Prostate gland (tissue), 2 donors: Measurements from ENCODE around the gene SMIM35. TPM values are rescaled to one million over a fixed set of nuclear protein-coding genes. Genes with fewer than 3 reads are reported as not detected.

Source experiments
- DNase-seq: peaks from one replicate; pipeline ENCODE4 v3.0.0-alpha.2; 2019; ENCODE audit warnings: low spot score
- H3K27ac ChIP-seq, 2 donors: fragments of 200-600 bp; sonication (generic); 2 replicates each; pipeline ENCODE4 v1.5.1; 2017 to 2019
- H3K27me3 ChIP-seq: fragments of 200-600 bp; sonication (generic); replicated peaks from 2 replicates; pipeline ENCODE4 v1.5.1; 2019; ENCODE audit not compliant: insufficient read depth
- H3K36me3 ChIP-seq, 2 donors: fragments of 200-600 bp; sonication (generic); 1 replicate in 1 of 2; 2 replicates in 1 of 2; pipeline versions ENCODE4 v1.5.1 to v1.8.1; 2017 to 2019
- H3K4me1 ChIP-seq: fragments of 200-600 bp; sonication (generic); replicated peaks from 2 replicates; pipeline ENCODE4 v1.5.1; 2019
- H3K4me3 ChIP-seq, 2 donors: fragments of 200-600 bp; sonication (generic); 2 replicates each; pipeline ENCODE4 v1.5.1; 2017 to 2019
- H3K9me3 ChIP-seq: fragments of 200-600 bp; sonication (generic); 2 replicates; pipeline ENCODE4 v1.5.1; 2017
- CTCF ChIP-seq, 4 experiments: fragments of 200-600 bp in 2 of 4; fragments of 450-650 bp in 2 of 4; sonication (generic) in 2 of 4; IDR thresholded peaks; 1 replicate in 3 of 4; 2 replicates in 1 of 4; pipeline ENCODE4 v1.5.1; 2016 to 2019; ENCODE audit warnings: antibody characterized with exemption in 4 of 4, mild to moderate bottlenecking in 2 of 4, moderate library complexity in 2 of 4
- POLR2A ChIP-seq: fragments of 450-650 bp; IDR thresholded peaks from one replicate; pipeline ENCODE4 v1.6.1; 2016; ENCODE audit warnings: antibody characterized with exemption, mild to moderate bottlenecking
- POLR2AphosphoS5 ChIP-seq: sonication (generic); formaldehyde crosslinking; IDR thresholded peaks from one replicate; pipeline ENCODE4 v1.6.1; 2017; ENCODE audit warnings: antibody characterized with exemption
- WGBS: methylation state at CpG from one replicate; pipeline ENCODE4 v1.1.5; 2018; 5-methylcytosine and 5-hydroxymethylcytosine counted together
- intact Hi-C: fragments of 100-400 bp; cut with DNase I; formaldehyde crosslinking; loops from one replicate; pipeline ENCODE4 v1.14.2; 2022
- total RNA-seq, 2 donors: library from RNA; depleted of rRNA; stranded (reverse); fragments of >200 nt; gene quantifications; one replicate each; pipeline ENCODE4 v1.1.0, GENCODE V29; 2016

SMIM35 gene
- total RNA-seq, 2 donors from 2014 or later: 0.09 TPM; not detected in 1

- Histone ChIP-seq H3K36me3 (no peaks in the 10 kb centered on the region), H3K4me3 (no peak overlapping the region), H3K9me3 (no peaks in the 10 kb centered on the region), H3K4me1 (no peaks in the 10 kb centered on the region), H3K27me3 (no peaks in the 10 kb centered on the region), H3K27ac (no peak overlapping the region)
- TF ChIP-seq POLR2A (no peak), CTCF (IDR thresholded peaks at IDR 0.05) (no peak), POLR2AphosphoS5 (no peak)
- intact Hi-C loops: no loop called here
- DNase-seq: no peak
Observed at GRCh38 chr11:118084656-118085055, 2.1 kb downstream of the SMIM35 start.

GRCh38 chr11:118084247-118084646 is 2.5 kb downstream of the SMIM35 start:
- Histone ChIP-seq H3K36me3 (no peaks in the 10 kb centered on the region), H3K9me3 (no peaks in the 10 kb centered on the region), H3K27ac (no peak overlapping the region), H3K27me3 (no peaks in the 10 kb centered on the region), H3K4me3 (no peak overlapping the region), H3K4me1 (no peaks in the 10 kb centered on the region)
- intact Hi-C loops: no loop called here
- TF ChIP-seq POLR2AphosphoS5: peak; percentile 39
- no peak for TF ChIP-seq POLR2A
- peak; percentile 13 for DNase-seq
- WGBS: 16% methylated on average over 4 of the region's 4 CpGs

GRCh38 chr11:118082880-118083552 is 3.7 kb downstream of the SMIM35 start:
- Histone ChIP-seq H3K27ac (no peak overlapping the region), H3K4me3 (no peak overlapping the region), H3K27me3 (no peaks in the 10 kb centered on the region), H3K4me1 (no peaks in the 10 kb centered on the region), H3K36me3 (no peaks in the 10 kb centered on the region), H3K9me3 (no peaks in the 10 kb centered on the region)
- 76% methylated on average over 21 of the region's 21 CpGs for WGBS
- no peak for DNase-seq
- intact Hi-C loops: no loop called here
- TF ChIP-seq POLR2AphosphoS5 (no peak), POLR2A (no peak), CTCF (IDR thresholded peaks at IDR 0.05) (no peak)

- intact Hi-C loops: no loop called here
- no peaks in the 10 kb centered on the region for H3K4me1 ChIP-seq
- H3K36me3 ChIP-seq: no peaks in the 10 kb centered on the region
- TF ChIP-seq POLR2A: no peak
- TF ChIP-seq CTCF (IDR thresholded peaks at IDR 0.05): no peak
- TF ChIP-seq POLR2AphosphoS5: no peak
- no peak overlapping the region for H3K4me3 ChIP-seq
- no peak for DNase-seq
- no peak overlapping the region for H3K27ac ChIP-seq
- no peaks in the 10 kb centered on the region for H3K9me3 ChIP-seq
- WGBS: 56% methylated on average over 18 of the region's 18 CpGs
- no peaks in the 10 kb centered on the region for H3K27me3 ChIP-seq
Observed at GRCh38 chr11:118081241-118081958, 5.4 kb downstream of the SMIM35 start.

GRCh38 chr11:118080296-118080695 is 6.5 kb downstream of the SMIM35 start:
- H3K27me3 ChIP-seq: no peaks in the 10 kb centered on the region
- no peaks in the 10 kb centered on the region for H3K9me3 ChIP-seq
- 91% methylated on average over 5 of the region's 5 CpGs for WGBS
- no peak for DNase-seq
- TF ChIP-seq POLR2AphosphoS5 (no peak), CTCF (IDR thresholded peaks at IDR 0.05) (no peak), POLR2A (no peak)
- no peak overlapping the region for H3K4me3 ChIP-seq
- H3K27ac ChIP-seq: no peak overlapping the region
- intact Hi-C loops: no loop called here
- no peaks in the 10 kb centered on the region for H3K4me1 ChIP-seq
- H3K36me3 ChIP-seq: no peaks in the 10 kb centered on the region
